Inferior parietal cortex (tissue), 1 donor: ENCODE results near the gene PAPSS1.
A peak's percentile ranks its signal among the peaks of the same experiment; 100 is the strongest.
"Not testable (repeated sequence)": the region's sequence is repeated elsewhere in the genome, so short reads cannot be mapped to it uniquely, and the experiment has no call there.

ENCODE experiments used
- DNase-seq: peaks from one replicate; pipeline ENCODE4 v3.0.0-alpha.2; 2016; ENCODE audit errors: extremely low spot score

PAPSS1 gene

GRCh38 chr4:107689912-107690587 lies 30.0 kb downstream of the PAPSS1 start:
- DNase-seq, result peak; percentile 38

GRCh38 chr4:107688421-107688820 lies 31.6 kb downstream of the PAPSS1 start:
- DNase-seq, result no peak

GRCh38 chr4:107685740-107686139 lies 34.3 kb downstream of the PAPSS1 start:
- DNase-seq, result no peak

GRCh38 chr4:107683873-107684272 lies 36.2 kb downstream of the PAPSS1 start:
- DNase-seq, result no peak

- DNase-seq, result no peak
Measured at GRCh38 chr4:107682306-107682705, 37.7 kb downstream of the PAPSS1 start.

- DNase-seq, result no peak
Measured at GRCh38 chr4:107669068-107669467, 51.0 kb downstream of the PAPSS1 start.

GRCh38 chr4:107666134-107666533 lies 53.9 kb downstream of the PAPSS1 start:
- DNase-seq, result peak; percentile 53

- DNase-seq, result no peak
Measured at GRCh38 chr4:107665001-107665400, 55.0 kb downstream of the PAPSS1 start.

- no peak for DNase-seq
Measured at GRCh38 chr4:107658400-107659336, 61.4 kb downstream of the PAPSS1 start.

GRCh38 chr4:107655289-107655688 lies 64.7 kb downstream of the PAPSS1 start:
- no peak for DNase-seq

GRCh38 chr4:107654694-107655093 lies 65.3 kb downstream of the PAPSS1 start:
- DNase-seq, result no peak

- DNase-seq, result not testable (repeated sequence)
Measured at GRCh38 chr4:107651408-107651807, 68.6 kb downstream of the PAPSS1 start.

- DNase-seq, result no peak
Measured at GRCh38 chr4:107650251-107650650, 69.8 kb downstream of the PAPSS1 start.

- DNase-seq, result no peak
Measured at GRCh38 chr4:107648178-107648991, 71.6 kb downstream of the PAPSS1 start.

- no peak for DNase-seq
Measured at GRCh38 chr4:107647591-107647990, 72.4 kb downstream of the PAPSS1 start.

- DNase-seq, result no peak
Measured at GRCh38 chr4:107645604-107646003, 74.4 kb downstream of the PAPSS1 start.

- DNase-seq, result no peak
Measured at GRCh38 chr4:107643021-107643420, 77.0 kb downstream of the PAPSS1 start.

- DNase-seq, result no peak
Measured at GRCh38 chr4:107640878-107641277, 79.2 kb downstream of the PAPSS1 start.

GRCh38 chr4:107640197-107640596 lies 79.8 kb downstream of the PAPSS1 start:
- DNase-seq, result no peak

- no peak for DNase-seq
Measured at GRCh38 chr4:107635735-107636134, 84.3 kb downstream of the PAPSS1 start.

GRCh38 chr4:107631560-107631959 lies 88.5 kb downstream of the PAPSS1 start:
- no peak for DNase-seq

GRCh38 chr4:107630185-107630705 lies 89.8 kb downstream of the PAPSS1 start:
- DNase-seq, result no peak
